Body of pancreas (tissue), 4 donors: ENCODE measurements around the gene SFXN5.

Experiments
- POLR2A ChIP-seq, 3 donors: fragments of 450-650 bp; IDR thresholded peaks; one replicate each; pipeline ENCODE4 v1.6.1; 2016; ENCODE audit warnings: antibody characterized with exemption in 3 of 3, mild to moderate bottlenecking in 2 of 3
- TF ChIP-seq, protein P1 (sequence below), 7 experiments: fragments of 450-650 bp in 4 of 7; fragments of 200-600 bp in 3 of 7; sonication (generic) in 3 of 7; IDR thresholded peaks; one replicate each; pipeline ENCODE4 v1.5.1; 2016 to 2019; ENCODE audit warnings: antibody characterized with exemption in 7 of 7

DNA sequence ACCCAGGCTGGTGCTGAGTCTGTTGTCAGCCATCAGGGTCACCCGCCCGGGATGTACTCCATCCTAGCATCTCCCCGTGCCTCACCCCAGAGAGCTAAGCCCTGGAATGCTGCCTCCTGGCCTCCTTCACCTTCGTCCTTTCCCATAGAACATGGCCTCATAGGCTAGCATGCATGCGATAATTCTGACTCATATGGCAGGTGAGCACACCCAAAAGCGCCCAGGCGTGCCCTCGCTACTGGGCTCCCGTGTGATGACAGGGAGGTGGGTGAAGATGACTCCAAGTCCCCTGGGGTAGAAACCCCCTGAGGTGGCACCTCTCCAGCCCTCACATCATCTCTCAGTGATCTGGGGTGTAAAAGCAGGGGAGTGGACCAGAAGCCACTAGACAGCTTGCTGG is 177.0 kb downstream of the SFXN5 start:
- no peak for TF ChIP-seq POLR2A (IDR thresholded peaks at IDR 0.05)
- TF ChIP-seq, protein P1, sequence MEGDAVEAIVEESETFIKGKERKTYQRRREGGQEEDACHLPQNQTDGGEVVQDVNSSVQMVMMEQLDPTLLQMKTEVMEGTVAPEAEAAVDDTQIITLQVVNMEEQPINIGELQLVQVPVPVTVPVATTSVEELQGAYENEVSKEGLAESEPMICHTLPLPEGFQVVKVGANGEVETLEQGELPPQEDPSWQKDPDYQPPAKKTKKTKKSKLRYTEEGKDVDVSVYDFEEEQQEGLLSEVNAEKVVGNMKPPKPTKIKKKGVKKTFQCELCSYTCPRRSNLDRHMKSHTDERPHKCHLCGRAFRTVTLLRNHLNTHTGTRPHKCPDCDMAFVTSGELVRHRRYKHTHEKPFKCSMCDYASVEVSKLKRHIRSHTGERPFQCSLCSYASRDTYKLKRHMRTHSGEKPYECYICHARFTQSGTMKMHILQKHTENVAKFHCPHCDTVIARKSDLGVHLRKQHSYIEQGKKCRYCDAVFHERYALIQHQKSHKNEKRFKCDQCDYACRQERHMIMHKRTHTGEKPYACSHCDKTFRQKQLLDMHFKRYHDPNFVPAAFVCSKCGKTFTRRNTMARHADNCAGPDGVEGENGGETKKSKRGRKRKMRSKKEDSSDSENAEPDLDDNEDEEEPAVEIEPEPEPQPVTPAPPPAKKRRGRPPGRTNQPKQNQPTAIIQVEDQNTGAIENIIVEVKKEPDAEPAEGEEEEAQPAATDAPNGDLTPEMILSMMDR (IDR thresholded peaks at IDR 0.05), result no peak
